HG03064 (cell line): ENCODE results near the gene SNRPD2.

Source experiments
- ATAC-seq: cut with Tn5 transposase; IDR thresholded peaks from one replicate; pipeline ENCODE4 v1.9.1; 2021; ENCODE audit warnings: low read depth; ENCODE audit not compliant: unreplicated experiment

Gene SNRPD2

GRCh38 chr19:45660636-45661035 lies 31.1 kb downstream of the SNRPD2 start:
- ATAC-seq, result no peak

- no peak for ATAC-seq
Observed at GRCh38 chr19:45659096-45659729, 32.5 kb downstream of the SNRPD2 start.

GRCh38 chr19:45657520-45658167 lies 34.1 kb downstream of the SNRPD2 start:
- ATAC-seq, result no peak

- ATAC-seq, result no peak
Observed at GRCh38 chr19:45655073-45655472, 36.7 kb downstream of the SNRPD2 start.

- no peak for ATAC-seq
Observed at GRCh38 chr19:45653634-45654033, 38.1 kb downstream of the SNRPD2 start.

GRCh38 chr19:45650722-45651121 lies 41.0 kb downstream of the SNRPD2 start:
- no peak for ATAC-seq

- ATAC-seq, result no peak
Observed at GRCh38 chr19:45646345-45646698, 45.4 kb downstream of the SNRPD2 start.

GRCh38 chr19:45645631-45646344 lies 46.0 kb downstream of the SNRPD2 start:
- ATAC-seq, result no peak

GRCh38 chr19:45645068-45645630 lies 46.6 kb downstream of the SNRPD2 start:
- no peak for ATAC-seq

- ATAC-seq, result no peak
Observed at GRCh38 chr19:45643927-45644771, 47.6 kb downstream of the SNRPD2 start.

- ATAC-seq, result peak; percentile 26
Observed at GRCh38 chr19:45643024-45643926, 48.5 kb downstream of the SNRPD2 start.

GRCh38 chr19:45641274-45642105 lies 50.3 kb downstream of the SNRPD2 start:
- peak; percentile 18 for ATAC-seq

GRCh38 chr19:45640849-45641273 lies 50.9 kb downstream of the SNRPD2 start:
- ATAC-seq, result no peak

GRCh38 chr19:45638930-45639729 lies 52.6 kb downstream of the SNRPD2 start, which contains the start of gene EML2:
TSS of gene EML2 (minus strand) at chr19:45639397. CDS start at chr19:45639376, 21 bp downstream.
- ATAC-seq, result no peak

- ATAC-seq, result no peak
Observed at GRCh38 chr19:45637890-45638667, 53.7 kb downstream of the SNRPD2 start.
